ENCODE measurements around the gene NOX4.

DNA sequence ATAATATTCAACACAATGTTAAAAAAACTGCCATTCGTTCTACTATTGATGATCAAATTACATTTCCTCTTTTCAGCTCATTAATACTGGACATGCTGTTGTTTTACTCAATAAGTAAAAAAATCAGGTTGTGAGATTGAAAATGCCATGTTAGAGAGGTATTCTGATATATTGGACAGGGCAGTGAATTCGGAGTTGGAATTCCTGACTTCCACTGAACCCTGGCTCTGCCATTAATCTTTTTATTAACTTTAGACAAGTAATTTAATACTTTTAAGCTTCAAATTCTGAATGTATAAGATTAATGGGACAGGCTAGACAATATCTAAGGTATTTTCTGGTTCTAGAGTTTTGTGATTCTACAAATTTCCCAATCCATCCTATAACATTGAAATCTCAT lies 12.2 kb upstream of the NOX4 start:
- no peak for TF ChIP-seq POLR2A (IDR thresholded peaks at IDR 0.05)
- TF ChIP-seq, protein P1, sequence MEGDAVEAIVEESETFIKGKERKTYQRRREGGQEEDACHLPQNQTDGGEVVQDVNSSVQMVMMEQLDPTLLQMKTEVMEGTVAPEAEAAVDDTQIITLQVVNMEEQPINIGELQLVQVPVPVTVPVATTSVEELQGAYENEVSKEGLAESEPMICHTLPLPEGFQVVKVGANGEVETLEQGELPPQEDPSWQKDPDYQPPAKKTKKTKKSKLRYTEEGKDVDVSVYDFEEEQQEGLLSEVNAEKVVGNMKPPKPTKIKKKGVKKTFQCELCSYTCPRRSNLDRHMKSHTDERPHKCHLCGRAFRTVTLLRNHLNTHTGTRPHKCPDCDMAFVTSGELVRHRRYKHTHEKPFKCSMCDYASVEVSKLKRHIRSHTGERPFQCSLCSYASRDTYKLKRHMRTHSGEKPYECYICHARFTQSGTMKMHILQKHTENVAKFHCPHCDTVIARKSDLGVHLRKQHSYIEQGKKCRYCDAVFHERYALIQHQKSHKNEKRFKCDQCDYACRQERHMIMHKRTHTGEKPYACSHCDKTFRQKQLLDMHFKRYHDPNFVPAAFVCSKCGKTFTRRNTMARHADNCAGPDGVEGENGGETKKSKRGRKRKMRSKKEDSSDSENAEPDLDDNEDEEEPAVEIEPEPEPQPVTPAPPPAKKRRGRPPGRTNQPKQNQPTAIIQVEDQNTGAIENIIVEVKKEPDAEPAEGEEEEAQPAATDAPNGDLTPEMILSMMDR (IDR thresholded peaks at IDR 0.05), result no peak
